Ecto neural progenitor cell (in vitro differentiated cells): ENCODE data around the gene RAC3.

Experiments used
- DNase-seq: peaks from one replicate; pipeline ENCODE4 v3.0.0-alpha.2; 2018; ENCODE audit warnings: low spot score

Gene RAC3

DNA sequence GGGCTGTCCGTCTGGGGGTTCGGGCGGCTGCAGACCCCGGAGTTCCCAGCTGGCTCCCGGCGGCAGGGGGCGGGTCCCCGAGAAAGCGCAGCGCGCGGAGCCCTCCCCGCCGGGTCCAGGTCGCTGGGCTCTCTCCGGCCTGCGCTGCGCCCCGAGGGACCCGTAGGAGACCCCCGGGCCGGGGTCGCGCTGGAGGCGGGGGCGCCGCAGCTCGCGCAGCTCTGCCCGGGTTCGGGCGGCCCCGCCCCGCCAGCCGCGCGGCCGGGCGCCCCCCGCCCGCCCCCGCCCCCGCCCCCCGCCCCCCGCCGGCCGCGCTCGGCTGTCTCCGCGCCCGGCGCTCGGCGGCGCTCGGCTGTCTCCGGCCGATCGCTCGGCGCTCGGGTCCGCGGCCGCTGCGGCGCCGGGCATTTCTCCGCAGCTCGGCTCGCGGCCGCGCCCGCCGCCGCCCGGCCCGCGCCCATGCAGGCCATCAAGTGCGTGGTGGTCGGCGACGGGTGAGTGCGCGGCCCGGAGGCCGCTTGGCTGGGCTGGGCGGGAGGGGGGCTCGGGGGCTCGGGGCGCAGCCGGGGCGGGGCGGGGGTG is at the start of gene RAC3:
RAC3 (plus strand) TSS at position 376 of the 582 bp plus-strand sequence; CDS start at position 460, 84 bp downstream.
- DNase-seq, result no peak

GRCh38 chr17:81983011-81983638 is 48.4 kb upstream of the RAC3 start:
- no peak for DNase-seq

GRCh38 chr17:81983639-81984373 is 47.7 kb upstream of the RAC3 start:
- no peak for DNase-seq

GRCh38 chr17:81984773-81985410 is 46.6 kb upstream of the RAC3 start:
- no peak for DNase-seq

DNA sequence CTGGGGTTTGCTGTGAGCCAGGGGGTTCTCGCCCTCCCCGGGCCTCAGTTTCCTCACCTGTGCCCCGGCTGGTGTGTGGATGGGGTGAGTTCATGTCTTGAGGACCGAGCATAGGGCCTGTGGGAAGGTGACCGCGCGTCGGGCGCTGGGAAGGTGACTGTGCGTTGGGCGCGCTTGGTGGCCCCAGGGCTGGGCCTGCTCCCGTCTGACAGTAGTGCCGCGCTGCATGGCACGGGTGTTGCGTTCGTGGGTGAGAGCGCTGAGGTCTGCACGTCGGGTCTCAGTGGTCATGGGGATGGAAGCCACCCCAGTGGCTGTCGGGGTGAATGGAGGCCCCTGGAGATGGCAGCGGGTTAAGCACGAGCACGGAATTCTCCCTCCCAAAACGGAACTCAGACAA is 44.9 kb upstream of the RAC3 start:
- DNase-seq, result no peak

DNA sequence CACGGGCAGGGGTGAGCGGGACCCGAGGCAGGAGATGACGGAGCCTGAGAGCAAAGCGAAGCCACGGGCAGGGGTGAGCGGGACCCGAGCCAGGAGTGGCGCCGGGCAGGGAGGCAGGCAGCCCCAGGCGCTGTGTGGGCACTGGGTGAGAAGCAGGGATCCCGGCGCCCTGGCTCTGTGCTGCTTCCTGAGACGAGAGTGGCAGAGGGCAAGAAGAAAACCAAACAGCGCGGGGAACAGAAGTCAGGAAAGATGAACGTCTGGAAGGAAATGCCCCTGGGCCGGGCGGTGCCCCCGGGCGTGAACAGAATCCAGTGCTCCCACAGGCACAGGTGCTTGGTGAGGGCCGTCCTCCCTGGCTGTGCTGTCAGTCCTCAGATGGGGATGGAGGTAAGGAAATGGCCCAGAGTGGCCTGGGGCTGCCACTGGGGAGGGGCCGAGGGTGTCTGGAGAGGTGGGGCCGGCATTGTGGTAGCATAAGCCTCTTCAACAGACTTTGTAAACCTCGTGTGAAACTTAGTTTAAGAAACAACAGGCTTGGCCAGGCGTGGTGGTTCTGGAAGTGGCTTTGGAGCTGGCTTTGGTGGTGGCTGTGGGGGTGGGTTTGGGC is 44.2 kb upstream of the RAC3 start:
- no peak for DNase-seq

DNA sequence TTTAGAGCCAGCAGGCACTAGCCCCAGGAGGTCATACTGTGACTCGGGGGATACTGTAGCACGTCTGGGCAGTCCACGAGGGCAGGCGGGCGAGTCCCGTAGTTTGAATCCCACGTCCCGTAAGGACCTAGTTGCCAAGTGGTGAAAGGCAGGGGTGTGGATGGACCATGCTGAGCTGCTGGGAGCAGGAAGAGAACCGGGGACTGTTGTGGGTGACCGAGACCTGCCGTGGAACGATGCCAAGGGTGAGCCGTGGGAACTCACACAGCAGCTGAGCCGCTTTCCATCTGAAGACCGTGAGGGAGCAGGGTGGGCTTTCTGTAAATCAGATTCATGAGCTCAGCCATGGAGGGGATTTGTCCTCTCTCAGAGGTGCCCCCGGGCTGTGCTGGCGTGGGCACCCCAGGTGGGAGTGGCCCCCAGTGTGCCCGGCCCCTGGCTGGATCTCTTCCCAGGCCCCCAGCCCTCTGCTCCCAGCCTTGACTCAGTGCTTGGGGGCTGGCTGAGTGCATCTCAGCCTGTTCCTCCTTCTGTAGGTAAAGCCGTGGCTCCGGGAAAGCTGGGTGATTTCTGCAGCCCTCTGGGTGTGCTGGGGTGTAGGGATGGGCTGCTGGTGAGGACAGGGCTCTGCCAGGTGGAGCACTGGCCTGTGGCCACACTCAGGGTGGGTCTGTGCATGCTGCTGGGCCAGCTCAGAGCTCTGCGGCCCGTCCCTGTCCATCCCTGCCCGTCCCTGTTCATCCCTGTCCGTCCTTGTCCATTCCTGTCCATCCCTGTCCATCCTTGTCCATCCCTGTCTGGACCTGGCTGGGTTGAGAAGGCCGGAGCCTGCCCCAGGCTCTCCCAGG is 40.4 kb upstream of the RAC3 start:
- DNase-seq, result no peak

- peak; percentile 86 for DNase-seq
Measured at GRCh38 chr17:81991684-81992305, 39.7 kb upstream of the RAC3 start.

GRCh38 chr17:81992306-81993102 is 39.0 kb upstream of the RAC3 start:
- peak; percentile 85 for DNase-seq

GRCh38 chr17:81993729-81994592 is 37.5 kb upstream of the RAC3 start:
- DNase-seq, result no peak

GRCh38 chr17:81994593-81995462 is 36.6 kb upstream of the RAC3 start:
- no peak for DNase-seq

DNA sequence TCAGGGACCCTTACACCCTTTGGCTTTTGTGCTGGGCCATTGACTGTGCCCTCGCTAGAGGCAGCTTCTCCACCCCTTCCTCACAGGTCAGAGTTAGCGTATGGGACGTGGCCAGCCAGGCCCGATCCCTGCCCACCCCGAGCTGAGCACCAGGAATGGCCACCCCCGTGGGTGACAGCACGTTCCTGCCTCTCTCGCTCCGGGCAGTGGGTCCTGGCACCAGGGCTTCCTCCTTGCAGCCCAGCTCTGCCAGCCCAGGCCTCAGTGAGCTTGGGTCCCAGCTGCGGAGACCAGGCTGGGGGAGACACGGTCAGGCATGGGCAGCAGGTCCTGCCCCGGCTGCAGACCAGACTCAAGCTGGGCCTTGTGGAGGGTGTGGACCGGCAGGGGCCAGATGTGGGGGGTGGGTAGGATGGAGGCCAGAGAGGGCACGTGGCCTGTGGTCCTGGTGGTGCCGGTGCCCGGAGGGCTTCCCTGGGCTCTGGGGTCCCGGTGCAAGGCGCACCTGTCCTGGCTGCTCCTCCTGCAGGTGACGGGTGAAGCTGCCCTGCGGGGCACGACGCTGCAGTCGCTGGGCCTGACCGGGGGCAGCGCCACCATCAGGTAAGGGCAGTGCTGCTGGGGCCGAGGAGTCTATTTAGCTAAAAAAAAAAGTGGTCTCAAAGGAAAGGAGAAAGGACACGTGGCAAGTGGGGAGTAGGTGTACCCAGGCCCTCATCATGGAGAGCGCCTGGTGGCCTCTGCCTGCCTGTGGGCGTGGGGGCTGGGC is 35.8 kb upstream of the RAC3 start:
- DNase-seq, result no peak

DNA sequence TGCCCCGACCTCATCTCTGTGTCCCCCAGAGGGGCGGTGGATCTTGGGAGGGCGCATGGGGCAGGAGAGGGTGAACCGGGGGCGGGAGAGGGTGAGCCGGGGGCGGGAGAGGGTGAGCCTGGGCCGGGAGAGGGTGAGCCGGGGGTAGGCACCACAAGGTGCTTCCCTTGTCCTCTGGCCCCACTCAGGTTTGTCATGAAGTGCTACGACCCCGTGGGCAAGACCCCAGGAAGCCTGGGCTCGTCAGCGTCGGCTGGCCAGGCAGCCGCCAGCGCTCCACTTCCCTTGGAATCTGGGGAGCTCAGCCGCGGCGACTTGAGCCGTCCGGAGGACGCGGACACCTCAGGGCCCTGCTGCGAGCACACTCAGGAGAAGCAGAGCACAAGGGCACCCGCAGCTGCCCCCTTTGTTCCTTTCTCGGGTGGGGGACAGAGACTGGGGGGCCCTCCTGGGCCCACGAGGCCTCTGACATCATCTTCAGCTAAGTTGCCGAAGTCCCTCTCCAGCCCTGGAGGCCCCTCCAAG is 35.2 kb upstream of the RAC3 start:
- DNase-seq, result no peak

GRCh38 chr17:81996757-81997441 is 34.6 kb upstream of the RAC3 start:
- DNase-seq, result no peak

- DNase-seq, result no peak
Measured at GRCh38 chr17:81998212-81998611, 33.3 kb upstream of the RAC3 start.

- no peak for DNase-seq
Measured at GRCh38 chr17:81998691-81999438, 32.6 kb upstream of the RAC3 start.
